WTC11 (cell line): ENCODE measurements around the gene PRSS33. TPM values are rescaled to one million over a fixed set of nuclear protein-coding genes. Genes with fewer than 3 reads are reported as not detected.

ENCODE experiments used
- ATAC-seq: fragments of 200-7000 bp; cut with Tn5 transposase; 2 replicates; pipeline ENCODE4 v1.10.0; 2021; ENCODE audit warnings: mild to moderate bottlenecking, moderate library complexity
- CTCF ChIA-PET: fragments of 300-600 bp; sonication (Branson Sonifier 250); formaldehyde crosslinking; loops from one replicate; lab custom pipeline; 2021; ENCODE audit warnings: antibody characterized with exemption; lab: Charles Lee
- POLR2A ChIA-PET: fragments of 350-600 bp; sonication (Branson Sonifier 250); formaldehyde crosslinking; loops from one replicate; lab custom pipeline; 2021; ENCODE audit warnings: antibody characterized with exemption; lab: Charles Lee
- DNase-seq: peaks from one replicate; pipeline ENCODE4 v3.0.0; 2021; ENCODE audit warnings: low spot score
- H3K27ac Mint-ChIP-seq: 2 replicates; pipeline ENCODE4 v1.8.0; 2021; ENCODE audit warnings: mixed read lengths
- H3K27me3 Mint-ChIP-seq: 2 replicates; pipeline ENCODE4 v1.8.0; 2021; ENCODE audit warnings: low read depth, mild to moderate bottlenecking, moderate library complexity, mixed read lengths
- H3K36me3 Mint-ChIP-seq: 2 replicates; pipeline ENCODE4 v1.8.0; 2021; ENCODE audit warnings: mixed read lengths
- H3K4me1 Mint-ChIP-seq: 2 replicates; pipeline ENCODE4 v1.8.0; 2022; ENCODE audit warnings: mixed read lengths
- H3K4me3 Mint-ChIP-seq: 2 replicates; pipeline ENCODE4 v1.8.0; 2021; ENCODE audit warnings: mild to moderate bottlenecking, moderate library complexity, mixed read lengths
- H3K9me3 Mint-ChIP-seq: 2 replicates; pipeline ENCODE4 v1.8.0; 2021; ENCODE audit warnings: mixed read lengths
- CDX4 ChIP-seq: fragments of 250-450 bp; sonication (Bioruptor Pico); IDR thresholded peaks from 2 replicates; pipeline ENCODE4 v1.9.0; 2021; ENCODE audit warnings: moderate library complexity, mild to moderate bottlenecking, inconsistent platforms, borderline replicate concordance
- CREB1 ChIP-seq: sonication (generic); formaldehyde crosslinking; IDR thresholded peaks from 2 replicates; pipeline ENCODE4 v1.8.0; 2023; ENCODE audit warnings: mild to moderate bottlenecking, missing genetic modification reagents
- E2F1 ChIP-seq: sonication (generic); formaldehyde crosslinking; IDR thresholded peaks from 2 replicates; pipeline ENCODE4 v1.8.0; 2022; ENCODE audit warnings: mild to moderate bottlenecking, missing genetic modification reagents
- ELF4 ChIP-seq: sonication (generic); formaldehyde crosslinking; IDR thresholded peaks from 2 replicates; pipeline ENCODE4 v1.8.1; 2022; ENCODE audit warnings: low read depth, mild to moderate bottlenecking, moderate library complexity, missing genetic modification reagents
- ERG ChIP-seq: fragments of 250-450 bp; sonication (Bioruptor Pico); IDR thresholded peaks from 2 replicates; pipeline ENCODE4 v1.8.0; 2021; ENCODE audit warnings: mild to moderate bottlenecking
- ESRRA ChIP-seq: sonication (generic); formaldehyde crosslinking; IDR thresholded peaks from 2 replicates; pipeline ENCODE4 v1.8.1; 2022; ENCODE audit warnings: mild to moderate bottlenecking, missing genetic modification reagents, borderline replicate concordance
- FOXP1 ChIP-seq: sonication (generic); formaldehyde crosslinking; IDR thresholded peaks from 2 replicates; pipeline ENCODE4 v1.8.0; 2022; ENCODE audit warnings: missing genetic modification reagents, mild to moderate bottlenecking, moderate library complexity, borderline replicate concordance
- FOXP4 ChIP-seq: sonication (generic); formaldehyde crosslinking; IDR thresholded peaks from 2 replicates; pipeline ENCODE4 v1.8.0; 2022; ENCODE audit warnings: mild to moderate bottlenecking, missing genetic modification reagents
- GRHL2 ChIP-seq: fragments of 250-450 bp; sonication (Bioruptor Pico); IDR thresholded peaks from 2 replicates; pipeline ENCODE4 v1.8.0; 2022; ENCODE audit warnings: mild to moderate bottlenecking, moderate library complexity; ENCODE audit not compliant: insufficient replicate concordance, severe bottlenecking
- IRF1 ChIP-seq: sonication (generic); formaldehyde crosslinking; IDR thresholded peaks from 2 replicates; pipeline ENCODE4 v1.8.0; 2023; ENCODE audit warnings: missing genetic modification reagents
- IRF2 ChIP-seq: sonication (generic); formaldehyde crosslinking; IDR thresholded peaks from 2 replicates; pipeline ENCODE4 v1.8.0; 2022; ENCODE audit warnings: low read depth, missing genetic modification reagents, borderline replicate concordance
- NR2C2 ChIP-seq: sonication (generic); formaldehyde crosslinking; IDR thresholded peaks from 2 replicates; pipeline ENCODE4 v1.8.0; 2022; ENCODE audit warnings: mild to moderate bottlenecking, missing genetic modification reagents
- PRRX2 ChIP-seq: fragments of 250-450 bp; sonication (Bioruptor Pico); IDR thresholded peaks from 2 replicates; pipeline ENCODE4 v1.8.0; 2021; ENCODE audit warnings: mild to moderate bottlenecking
- SP1 ChIP-seq: sonication (generic); formaldehyde crosslinking; conservative IDR thresholded peaks from 2 replicates; pipeline ENCODE4 v1.8.1; 2022; ENCODE audit warnings: missing genetic modification reagents
- ZBTB21 ChIP-seq: sonication (generic); formaldehyde crosslinking; IDR thresholded peaks from 2 replicates; pipeline ENCODE4 v1.8.1; 2023; ENCODE audit warnings: mild to moderate bottlenecking, missing genetic modification reagents, borderline replicate concordance
- ZNF121 ChIP-seq: sonication (generic); formaldehyde crosslinking; IDR thresholded peaks from 2 replicates; pipeline ENCODE4 v1.8.0; 2023; ENCODE audit warnings: missing genetic modification reagents
- ZNF138 ChIP-seq: sonication (generic); formaldehyde crosslinking; conservative IDR thresholded peaks from 2 replicates; pipeline ENCODE4 v1.8.1; 2022; ENCODE audit warnings: mild to moderate bottlenecking, moderate library complexity, missing genetic modification reagents
- ZNF425 ChIP-seq: fragments of 250-450 bp; sonication (Bioruptor Pico); conservative IDR thresholded peaks from 2 replicates; pipeline ENCODE4 v1.9.0; 2021; ENCODE audit warnings: mild to moderate bottlenecking
- ZNF671 ChIP-seq: fragments of 250-450 bp; sonication (Bioruptor Pico); IDR thresholded peaks from 2 replicates; pipeline ENCODE4 v1.8.0; 2021; ENCODE audit warnings: mild to moderate bottlenecking
- ZSCAN18 ChIP-seq: fragments of 250-450 bp; sonication (Bioruptor Pico); IDR thresholded peaks from 2 replicates; pipeline ENCODE4 v2.1.2; 2022; ENCODE audit warnings: mild to moderate bottlenecking, moderate library complexity
- total RNA-seq: library from RNA; stranded (reverse); gene quantifications from 3 replicates; pipeline ENCODE4 v1.2.3, GENCODE V29; 2021

The PRSS33 gene
- total RNA-seq, 1 experiment from 2014 or later, result 0.24 TPM

- H3K4me3 Mint-ChIP-seq, result no peak overlapping the region
These were observed 20.8 kb upstream of the PRSS33 start for GRCh38 chr16:2808181-2808580.

GRCh38 chr16:2806286-2806685 lies 18.9 kb upstream of the PRSS33 start:
- Mint-ChIP-seq H3K9me3 (peaks cover 17% of the 10 kb centered on the region), H3K4me3 (no peak overlapping the region), H3K27me3 (peaks cover 32% of the 10 kb centered on the region), H3K27ac (no peak overlapping the region), H3K4me1 (no peaks in the 10 kb centered on the region), H3K36me3 (no peaks in the 10 kb centered on the region)
- ChIA-PET POLR2A (no interaction called here), CTCF (interaction anchor here (0.6 to 2.1 kb wide), 2 partner anchors 8 to 9 kb away, joined by 5 to 10 read pairs; partner anchors contain the start of gene PRSS41)
- no peak for ATAC-seq
- no peak for DNase-seq
- TF ChIP-seq ERG (CRISPR knock-in tag) (no peak), NR2C2 (CRISPR knock-in tag) (no peak), CDX4 (no peak), PRRX2 (CRISPR knock-in tag) (no peak), ZNF138 (CRISPR knock-in tag) (no peak), E2F1 (CRISPR knock-in tag) (no peak), FOXP4 (CRISPR knock-in tag) (no peak), ESRRA (CRISPR knock-in tag) (no peak), GRHL2 (CRISPR knock-in tag) (no peak), ZNF121 (CRISPR knock-in tag) (no peak), CREB1 (CRISPR knock-in tag) (no peak), ZNF425 (CRISPR knock-in tag) (no peak), IRF1 (CRISPR knock-in tag) (no peak), SP1 (CRISPR knock-in tag) (no peak), FOXP1 (no peak)

More at GRCh38 chr16:2808181-2808580, 20.8 kb upstream of the PRSS33 start:
- DNase-seq, result no peak
- no peaks in the 10 kb centered on the region for H3K4me1 Mint-ChIP-seq
- POLR2A ChIA-PET, result no interaction called here
- H3K27me3 Mint-ChIP-seq, result peaks cover 28% of the 10 kb centered on the region
- TF ChIP-seq ZBTB21 (no peak), ELF4 (CRISPR knock-in tag) (no peak), ZNF671 (CRISPR knock-in tag) (no peak), ZSCAN18 (CRISPR knock-in tag) (no peak), ERG (CRISPR knock-in tag) (no peak), IRF1 (CRISPR knock-in tag) (no peak), IRF2 (CRISPR knock-in tag) (no peak)
- TF ChIP-seq, all 79 proteins: peak for 0
- Mint-ChIP-seq H3K9me3 (peaks cover 13% of the 10 kb centered on the region), H3K36me3 (no peaks in the 10 kb centered on the region), H3K27ac (no peak overlapping the region)
- no peak for ATAC-seq
- CTCF ChIA-PET, result interaction anchor here (0.8 to 2.1 kb wide), 4 partner anchors 9 to 119 kb away, joined by 3 to 10 read pairs (median 4); partner anchors contain the start of genes PRSS21 and PRSS41
